ENCODE measurements around the gene LCN15. TPM values are rescaled to one million over a fixed set of nuclear protein-coding genes. Genes with fewer than 3 reads are reported as not detected.

The LCN15 gene
- total and polyA plus RNA-seq, 2 of the 4 experiments (the other 2 are of a cell fraction) = not detected

DNA sequence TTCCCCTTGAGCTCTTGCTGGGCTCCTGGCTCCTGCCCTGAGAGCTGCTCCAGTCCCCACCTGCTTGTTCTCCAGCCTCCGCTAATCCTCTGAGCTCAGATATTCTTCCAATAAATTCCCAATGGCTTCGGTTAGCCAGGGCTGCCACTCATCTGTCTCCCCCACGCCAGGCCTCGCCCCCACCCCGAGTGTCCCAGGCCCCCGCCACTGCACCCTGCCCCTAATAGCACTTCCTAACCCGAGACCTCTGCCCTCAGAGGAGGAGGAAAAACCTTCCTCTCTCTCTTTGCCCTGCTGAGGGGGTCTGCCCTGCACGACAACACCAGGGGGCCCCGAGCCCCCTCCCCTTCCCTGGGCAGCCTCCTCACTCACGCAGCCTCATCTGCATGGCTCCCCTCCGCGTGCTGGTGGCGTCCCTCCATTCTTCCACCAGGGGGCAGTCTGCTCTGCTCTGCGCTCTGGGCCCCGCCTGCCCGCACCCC lies 5.4 kb upstream of the LCN15 start:
- no peak overlapping the region for H3K4me3 ChIP-seq (ENCODE audit: insufficient read depth, low read depth, low read length)
- no peaks in the 10 kb centered on the region for H4K20me1 ChIP-seq (ENCODE audit: insufficient read depth, low read length)
- H3K9me1 ChIP-seq (ENCODE audit: insufficient read depth, low read length) = no peaks in the 10 kb centered on the region
- peak overlapping the region; percentile 72 for H2AFZ ChIP-seq (replicated peaks; ENCODE audit: low read length, poor library complexity)
- CTCF ChIA-PET = no interaction called here
- H2BK5ac ChIP-seq (ENCODE audit: low read depth, low read length, poor library complexity, severe bottlenecking) = no peak overlapping the region
- H3K9ac ChIP-seq (ENCODE audit: low read depth, low read length) = no peak overlapping the region
- no peak overlapping the region for H3K14ac ChIP-seq (replicated peaks; ENCODE audit: low read depth, low read length)
- H4K91ac ChIP-seq (ENCODE audit: insufficient read depth, low read depth, low read length) = no peak overlapping the region
- peaks cover 9% of the 10 kb centered on the region for H3K9me3 ChIP-seq (ENCODE audit: control insufficient read depth, insufficient read depth, low read length)
- H3K4ac ChIP-seq (ENCODE audit: low read depth, low read length) = no peak overlapping the region
- intact Hi-C loops (cut with micrococcal nuclease) = no loop called here
- DNase-seq (no peak), ATAC-seq (ENCODE audit: low read depth) (peak; percentile 80)
- peak; percentile 42; the same call in 1 of the 2 replicates for TF ChIP-seq MAZ (IDR thresholded peaks at IDR 0.05; ENCODE audit: borderline replicate concordance, low read depth, low read length)
- TF ChIP-seq MXI1 (IDR thresholded peaks at IDR 0.05; ENCODE audit: borderline replicate concordance, low read depth, low read length) = no peak
- peak; percentile 20; the same call in 1 of the 2 replicates for TF ChIP-seq RAD21 (IDR thresholded peaks at IDR 0.05; ENCODE audit: low read length)
- TF ChIP-seq, protein P1, sequence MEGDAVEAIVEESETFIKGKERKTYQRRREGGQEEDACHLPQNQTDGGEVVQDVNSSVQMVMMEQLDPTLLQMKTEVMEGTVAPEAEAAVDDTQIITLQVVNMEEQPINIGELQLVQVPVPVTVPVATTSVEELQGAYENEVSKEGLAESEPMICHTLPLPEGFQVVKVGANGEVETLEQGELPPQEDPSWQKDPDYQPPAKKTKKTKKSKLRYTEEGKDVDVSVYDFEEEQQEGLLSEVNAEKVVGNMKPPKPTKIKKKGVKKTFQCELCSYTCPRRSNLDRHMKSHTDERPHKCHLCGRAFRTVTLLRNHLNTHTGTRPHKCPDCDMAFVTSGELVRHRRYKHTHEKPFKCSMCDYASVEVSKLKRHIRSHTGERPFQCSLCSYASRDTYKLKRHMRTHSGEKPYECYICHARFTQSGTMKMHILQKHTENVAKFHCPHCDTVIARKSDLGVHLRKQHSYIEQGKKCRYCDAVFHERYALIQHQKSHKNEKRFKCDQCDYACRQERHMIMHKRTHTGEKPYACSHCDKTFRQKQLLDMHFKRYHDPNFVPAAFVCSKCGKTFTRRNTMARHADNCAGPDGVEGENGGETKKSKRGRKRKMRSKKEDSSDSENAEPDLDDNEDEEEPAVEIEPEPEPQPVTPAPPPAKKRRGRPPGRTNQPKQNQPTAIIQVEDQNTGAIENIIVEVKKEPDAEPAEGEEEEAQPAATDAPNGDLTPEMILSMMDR (conservative IDR thresholded peaks at IDR 0.05; ENCODE audit: low read depth, low read length) = peak; percentile 45
- H3K27ac ChIP-seq (ENCODE audit: insufficient read depth, low read length) = no peak overlapping the region
- no peaks in the 10 kb centered on the region for H3K36me3 ChIP-seq (ENCODE audit: control insufficient read depth, insufficient read depth, low read length)
- no peak overlapping the region for H2AK9ac ChIP-seq (replicated peaks; ENCODE audit: low read depth, low read length, poor library complexity)
- 15% methylated on average over 5 of the region's 16 CpGs; no CpG with 5 or more reads in 1 of the 2 experiments for WGBS, 2 experiments (ENCODE audit: extremely low coverage in 2 of 2, insufficient read length in 1 of 2)
- no peak overlapping the region for H3K18ac ChIP-seq (ENCODE audit: low read depth, low read length)
- POLR2A ChIA-PET (ENCODE audit: unreplicated experiment) = no interaction called here
- dilution Hi-C loops (cut with HindIII; ENCODE audit: low sequenced_read_pairs, unreplicated experiment) = no loop called here
- no peak overlapping the region for H3K23ac ChIP-seq (ENCODE audit: low read depth, low read length)
- no peak overlapping the region for H2AK5ac ChIP-seq (ENCODE audit: low read depth, low read length)
- peaks cover 9% of the 10 kb centered on the region for H3K27me3 ChIP-seq (ENCODE audit: control insufficient read depth, insufficient read depth, low read length)
- no peaks in the 10 kb centered on the region for H3K79me1 ChIP-seq (ENCODE audit: low read depth in 1 of 2, low read length in 2 of 2)
- H2BK120ac ChIP-seq (ENCODE audit: low read depth, low read length) = no peak overlapping the region
- H4K8ac ChIP-seq (ENCODE audit: low read depth in 2 of 2, low read length in 2 of 2) = no peak overlapping the region
- no peak overlapping the region for H3K4me2 ChIP-seq (ENCODE audit: low read depth, low read length)
- no peaks in the 10 kb centered on the region for H3K4me1 ChIP-seq (ENCODE audit: control insufficient read depth, insufficient read depth, low read length)
- H3K56ac ChIP-seq (ENCODE audit: extremely low read depth, insufficient read depth, low read length) = no peak overlapping the region
- in situ Hi-C loops (cut with MboI; ENCODE audit: low sequenced_read_pairs) = no loop called here
- no peak overlapping the region for H2BK20ac ChIP-seq (ENCODE audit: low read depth, low read length)
- BruUV-seq (replicated peaks) = no TSS peak
- no peak overlapping the region for H4K5ac ChIP-seq (ENCODE audit: low read depth, low read length)
- H2BK15ac ChIP-seq (ENCODE audit: low read depth, low read length) = no peak overlapping the region

Measured in IMR-90 (cell line).